GM12891 (cell line): ENCODE measurements around the gene GTPBP8.

Source experiments
- POLR2A ChIP-seq: IDR thresholded peaks from 2 replicates; pipeline ENCODE4 v1.6.1; 2011; ENCODE audit warnings: low read depth, low read length, control low read depth
- POLR2AphosphoS5 ChIP-seq: IDR thresholded peaks from 2 replicates; pipeline ENCODE4 v1.6.1; 2011; ENCODE audit warnings: low read depth, low read length, control low read depth
- POU2F2 ChIP-seq: IDR thresholded peaks from 2 replicates; pipeline ENCODE4 v1.6.1; 2011; ENCODE audit warnings: low read depth, mild to moderate bottlenecking, control low read depth, low read length, moderate library complexity
- TAF1 ChIP-seq: IDR thresholded peaks from 2 replicates; pipeline ENCODE4 v1.6.1; 2011; ENCODE audit warnings: low read depth, low read length, control low read depth

DNA sequence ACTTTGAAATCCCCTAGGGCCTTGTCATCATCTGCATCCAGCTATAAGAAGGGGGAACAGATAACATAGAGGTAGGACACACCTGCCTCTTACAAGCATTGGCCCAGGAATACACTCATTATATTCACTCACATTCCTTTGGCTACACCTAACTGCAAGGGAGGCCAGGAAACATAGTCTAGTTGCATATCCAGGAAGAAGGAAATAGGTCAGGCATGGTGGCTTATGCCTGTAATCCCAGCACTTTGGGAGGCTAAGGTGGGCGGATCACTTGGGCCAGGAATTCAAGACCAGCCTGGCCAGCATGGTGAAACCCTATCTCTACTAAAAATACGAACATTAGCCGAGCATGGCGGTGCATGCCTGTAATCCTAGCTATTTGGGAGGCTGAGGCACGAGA lies 48.8 kb downstream of the GTPBP8 start:
- TF ChIP-seq POLR2A (no peak), POLR2AphosphoS5 (no peak), TAF1 (no peak), POU2F2 (no peak)
